Measurements from ENCODE around the gene WNK1.
"Not testable (repeated sequence)": the region's sequence is repeated elsewhere in the genome, so short reads cannot be mapped to it uniquely, and the experiment has no call there.

- TF ChIP-seq, protein P1, sequence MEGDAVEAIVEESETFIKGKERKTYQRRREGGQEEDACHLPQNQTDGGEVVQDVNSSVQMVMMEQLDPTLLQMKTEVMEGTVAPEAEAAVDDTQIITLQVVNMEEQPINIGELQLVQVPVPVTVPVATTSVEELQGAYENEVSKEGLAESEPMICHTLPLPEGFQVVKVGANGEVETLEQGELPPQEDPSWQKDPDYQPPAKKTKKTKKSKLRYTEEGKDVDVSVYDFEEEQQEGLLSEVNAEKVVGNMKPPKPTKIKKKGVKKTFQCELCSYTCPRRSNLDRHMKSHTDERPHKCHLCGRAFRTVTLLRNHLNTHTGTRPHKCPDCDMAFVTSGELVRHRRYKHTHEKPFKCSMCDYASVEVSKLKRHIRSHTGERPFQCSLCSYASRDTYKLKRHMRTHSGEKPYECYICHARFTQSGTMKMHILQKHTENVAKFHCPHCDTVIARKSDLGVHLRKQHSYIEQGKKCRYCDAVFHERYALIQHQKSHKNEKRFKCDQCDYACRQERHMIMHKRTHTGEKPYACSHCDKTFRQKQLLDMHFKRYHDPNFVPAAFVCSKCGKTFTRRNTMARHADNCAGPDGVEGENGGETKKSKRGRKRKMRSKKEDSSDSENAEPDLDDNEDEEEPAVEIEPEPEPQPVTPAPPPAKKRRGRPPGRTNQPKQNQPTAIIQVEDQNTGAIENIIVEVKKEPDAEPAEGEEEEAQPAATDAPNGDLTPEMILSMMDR (conservative IDR thresholded peaks at IDR 0.05; ENCODE audit: low read length), result not testable (repeated sequence)
- not testable (repeated sequence) for TF ChIP-seq EZH2phosphoT487 (IDR thresholded peaks at IDR 0.05; ENCODE audit: borderline replicate concordance, low read depth, low read length)
Measured at GRCh38 chr12:788762-789161, 36.4 kb downstream of the WNK1 start.
